Psoas muscle (tissue), 8 donors: ENCODE data around the gene TXNDC5. TPM values are rescaled to one million over a fixed set of nuclear protein-coding genes. Genes with fewer than 3 reads are reported as not detected.

ENCODE experiments used
- ATAC-seq, 4 donors: fragments of 200-7000 bp; cut with Tn5 transposase; one replicate each; pipeline ENCODE4 v1.9.1; 2020; ENCODE audit warnings: moderate library complexity in 3 of 4, mild to moderate bottlenecking in 2 of 4
- DNase-seq, 2 donors: peaks; one replicate each; pipeline ENCODE4 v3.0.0-alpha.2; 2020
- H3K27ac ChIP-seq: fragments of 200-600 bp; one replicate; pipeline ENCODE4 v1.8.0; 2022
- H3K27me3 ChIP-seq, 3 donors: fragments of 200-600 bp in 1 of 3; one replicate each; pipeline versions ENCODE4 v1.6.1 to v1.8.0; 2013 to 2022; ENCODE audit warnings: low read length in 2 of 3, mild to moderate bottlenecking in 2 of 3, moderate library complexity in 1 of 3; ENCODE audit not compliant: insufficient read depth in 3 of 3
- H3K36me3 ChIP-seq, 2 donors: fragments of 200-600 bp in 1 of 2; one replicate each; pipeline versions ENCODE4 v1.6.1 to v1.8.0; 2013 to 2022; ENCODE audit warnings: low read depth in 1 of 2, mild to moderate bottlenecking in 1 of 2, moderate library complexity in 1 of 2; ENCODE audit not compliant: insufficient read depth in 1 of 2
- H3K4me1 ChIP-seq: fragments of 200-600 bp; one replicate; pipeline ENCODE4 v1.8.0; 2022
- H3K4me3 ChIP-seq: fragments of 200-600 bp; one replicate; pipeline ENCODE4 v1.8.0; 2022; ENCODE audit warnings: mild to moderate bottlenecking
- H3K9me3 ChIP-seq: fragments of 200-600 bp; one replicate; pipeline ENCODE4 v1.8.0; 2022
- CTCF ChIP-seq: fragments of 200-600 bp; IDR thresholded peaks from one replicate; pipeline ENCODE4 v1.8.0; 2022; ENCODE audit warnings: antibody characterized with exemption
- WGBS, 3 donors: extraction: QIAGEN DNeasy Blood & Tissue Kit; methylation state at CpG; one replicate each; pipeline versions ENCODE4 v1.1.6 to v1.1.7; 2013; 5-methylcytosine and 5-hydroxymethylcytosine counted together
- intact Hi-C, 2 donors: fragments of 100-400 bp; cut with DNase I; formaldehyde crosslinking; loops; one replicate each; pipeline versions ENCODE4 v1.11.0 to v1.14.2; 2022
- long read RNA-seq, 2 donors: library from polyadenylated mRNA; unstranded; transcript quantifications; one replicate each; pipeline ENCODE4 v2.0.0, GENCODE V29; 2021
- polyA plus RNA-seq, 3 donors: library from polyadenylated mRNA; stranded (reverse); fragments of 200-250 nt; gene quantifications; one replicate each; pipeline ENCODE4 v1.2.3, GENCODE V29; 2013
- total RNA-seq, 4 donors: library from RNA; stranded (reverse); fragmentation: NEBNext Ultra II Directional in 2 of 4; extraction: Animal tissue kit (Norgen Biotek cat#: 25700) in 2 of 4; gene quantifications; one replicate each; pipeline versions ENCODE4 v1.2.1 to v1.2.4, GENCODE V29; 2021 to 2023
- donor health status: healthy with polysubstance abuse.
- donor health status: DM: no; HTN: no; CAD: no; lungs with moderate emphysema.
- donor health status: Bipolar disorder and iron deficiency.
- donor health status: healthy.
- donor health status: DM: yes; HTN: yes; CAD: no.
- donor health status: DM: no; HTN: no; CAD: no.
- donor health status: DM: no; HTN: no; CAD: no.
- donor health status: DM: yes; HTN: yes; CAD: no.

The TXNDC5 gene
- total RNA-seq = 10 to 100 TPM; 15.5 to 33.2 (median 23.4) TPM
- 10 to 100 TPM; 22.0 to 50.2 (median 27.3) TPM for polyA plus RNA-seq
- long read RNA-seq, donor 1, transcript TXNDC5-201 (10 exons, 2,964 nt) = major isoform, 56 of 60 reads
- long read RNA-seq, donor 1, partial matches to known transcripts = 0 of 60 reads
- long read RNA-seq, donor 1, other reads (novel, unspliced or antisense) = 2 of 60 reads
- long read RNA-seq, donor 2, transcript TXNDC5-201 (10 exons, 2,964 nt) = major isoform, 70 of 82 reads
- long read RNA-seq, donor 2, partial matches to known transcripts = 0 of 82 reads
- long read RNA-seq, donor 2, other reads (novel, unspliced or antisense) = 11 of 82 reads

DNA sequence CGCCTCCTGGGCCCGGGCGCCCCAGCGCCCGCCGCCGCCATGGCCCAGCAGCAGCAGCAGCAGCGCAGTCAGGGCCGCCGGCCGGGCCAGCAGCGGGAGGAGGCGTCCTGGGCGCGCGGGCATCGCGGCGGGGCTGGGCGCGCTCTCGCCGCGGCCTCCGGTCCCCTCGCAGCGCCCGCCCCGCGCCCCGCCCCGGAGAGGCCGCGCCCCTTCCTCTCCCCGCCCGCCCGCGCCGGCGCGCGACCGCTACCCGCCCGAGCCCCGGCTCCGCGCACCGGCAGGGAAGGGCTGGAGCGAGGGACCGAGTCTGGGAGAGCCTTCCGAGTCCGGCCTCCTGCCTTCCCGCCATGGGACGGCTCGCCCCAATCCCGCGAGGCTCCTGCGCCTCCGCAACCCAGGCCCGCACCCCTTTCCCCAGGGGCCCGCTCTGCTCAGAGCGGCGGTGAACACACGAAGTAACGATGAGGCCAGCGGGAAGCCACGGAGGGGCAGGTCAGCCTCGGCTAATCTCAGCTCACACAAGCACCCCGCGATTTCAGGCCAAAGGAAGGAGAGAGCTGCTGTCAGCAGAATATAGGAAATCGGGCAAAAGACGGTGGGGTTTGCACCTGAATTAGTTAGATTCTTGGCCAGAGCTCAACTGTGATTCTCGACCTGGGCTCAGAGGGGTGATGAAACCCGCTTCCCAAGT lies at the start of gene TXNDC5:
Gene TXNDC5 (minus strand): TSS at position 135 of the 691 bp plus-strand sequence. CDS start 12 bp downstream, at position 123.
- Histone ChIP-seq H3K36me3 (no peaks in the 10 kb centered on the region), H3K4me3 (peak within 1 kb of the TSS; percentile 78), H3K4me1 (peaks cover 11% of the 10 kb centered on the region), H3K9me3 (no peaks in the 10 kb centered on the region), H3K27ac (peak within 1 kb of the TSS; percentile 74), H3K27me3 (no peaks in the 10 kb centered on the region)
- ATAC-seq = peak; percentile 87 to 92 (median 90)
- intact Hi-C loops = loop anchor here (5.0 to 10.0 kb wide), 3 partner anchors 152 to 188 kb away; partner anchors contain the start of gene BLOC1S5 (in 2 of the 2)
- peak; percentile 84 to 88 for DNase-seq
- WGBS, 3 donors = 3 to 11% (median 6%) methylated on average over 16 to 75 of the region's 75 CpGs
- TF ChIP-seq CTCF = no peak

- ATAC-seq (no peak), DNase-seq (no peak)
- no peaks in the 10 kb centered on the region for H3K27me3 ChIP-seq
- H3K27ac ChIP-seq = no peak overlapping the region
- 55 to 64% (median 58%) methylated on average over 4 of the region's 4 CpGs for WGBS, 3 donors
- TF ChIP-seq CTCF = no peak
- no peak overlapping the region for H3K4me3 ChIP-seq
- no peaks in the 10 kb centered on the region for H3K9me3 ChIP-seq
- intact Hi-C loops = no loop called here
- no peaks in the 10 kb centered on the region for H3K36me3 ChIP-seq
- H3K4me1 ChIP-seq = no peaks in the 10 kb centered on the region
Observed at GRCh38 chr6:7960141-7960540, 49.6 kb upstream of the TXNDC5 start.

DNA sequence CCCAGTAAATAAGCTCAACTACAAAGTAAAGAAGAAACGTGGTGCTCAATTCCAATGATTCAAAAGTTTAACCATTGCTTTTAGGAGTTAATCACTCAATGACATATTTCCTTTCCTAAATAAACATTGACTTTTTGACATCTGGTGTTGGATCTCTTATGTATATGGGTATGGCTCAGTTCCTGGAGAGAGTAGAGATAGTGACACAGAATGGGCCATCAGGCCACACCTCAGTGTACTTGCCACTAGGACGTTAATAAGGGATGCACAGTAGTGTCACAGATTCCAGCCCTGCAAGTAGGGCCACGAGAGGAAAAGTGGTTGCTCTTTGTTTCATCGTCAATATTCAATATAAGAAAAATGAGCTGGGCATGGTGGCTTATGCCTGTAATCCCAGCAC lies 48.9 kb upstream of the TXNDC5 start:
- TF ChIP-seq CTCF = no peak
- H3K4me3 ChIP-seq = no peak overlapping the region
- H3K27me3 ChIP-seq = no peaks in the 10 kb centered on the region
- intact Hi-C loops = no loop called here
- no peaks in the 10 kb centered on the region for H3K9me3 ChIP-seq
- H3K36me3 ChIP-seq = no peaks in the 10 kb centered on the region
- no peaks in the 10 kb centered on the region for H3K4me1 ChIP-seq
- ATAC-seq (no peak), DNase-seq (no peak)
- WGBS, 3 donors = 57 to 60% (median 59%) methylated on average over 4 of the region's 4 CpGs
- H3K27ac ChIP-seq = no peak overlapping the region

GRCh38 chr6:7958464-7958863 lies 47.9 kb upstream of the TXNDC5 start:
- WGBS, 3 donors = 71 to 73% (median 72%) methylated on average over 1 of the region's 1 CpG
- TF ChIP-seq CTCF = no peak

More at GRCh38 chr6:7958464-7958863, 47.9 kb upstream of the TXNDC5 start:
- no peak overlapping the region for H3K27ac ChIP-seq
- intact Hi-C loops = no loop called here
- ATAC-seq (no peak), DNase-seq (no peak)
- H3K4me1 ChIP-seq = no peaks in the 10 kb centered on the region
- no peaks in the 10 kb centered on the region for H3K9me3 ChIP-seq
- H3K36me3 ChIP-seq = no peaks in the 10 kb centered on the region
- no peaks in the 10 kb centered on the region for H3K27me3 ChIP-seq
- H3K4me3 ChIP-seq = no peak overlapping the region
